HG03280 (cell line): ENCODE measurements around the gene CA12.

ENCODE experiments used
- ATAC-seq: cut with Tn5 transposase; IDR thresholded peaks from one replicate; pipeline ENCODE4 v1.9.1; 2021; ENCODE audit warnings: mild to moderate bottlenecking, moderate library complexity; ENCODE audit not compliant: unreplicated experiment

The CA12 gene

DNA sequence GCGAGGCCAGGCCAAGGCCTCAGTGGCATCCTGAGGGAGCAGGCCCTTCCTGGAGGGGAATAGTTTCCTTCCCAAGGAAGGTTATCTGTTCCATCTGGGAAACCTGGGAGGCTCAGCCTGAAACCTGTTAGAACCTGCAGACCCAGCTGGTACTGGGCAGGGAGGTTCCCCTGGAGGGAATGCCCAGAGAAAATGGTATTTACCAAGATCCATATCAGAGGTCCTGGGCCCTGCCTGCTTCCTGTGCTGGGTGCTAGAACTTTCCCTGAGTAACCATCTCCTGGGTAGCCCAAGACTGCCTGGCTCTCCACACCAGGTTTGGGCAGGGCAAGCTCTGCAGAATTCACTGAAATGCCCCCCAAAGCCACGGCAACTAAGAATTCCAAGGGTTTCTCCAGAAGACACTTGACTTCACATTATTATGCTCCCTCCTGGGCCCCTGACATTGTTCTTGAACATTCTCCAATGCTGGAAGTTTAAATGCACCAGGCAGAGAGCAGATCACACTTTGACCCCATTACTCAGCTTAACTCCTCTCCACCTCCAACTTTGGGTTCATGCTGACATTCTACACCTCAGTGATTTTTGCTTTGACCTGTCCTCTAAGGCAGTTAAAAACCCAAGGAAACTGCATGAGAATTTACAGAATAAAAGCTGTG lies 2.0 kb downstream of the CA12 start:
- no peak for ATAC-seq

DNA sequence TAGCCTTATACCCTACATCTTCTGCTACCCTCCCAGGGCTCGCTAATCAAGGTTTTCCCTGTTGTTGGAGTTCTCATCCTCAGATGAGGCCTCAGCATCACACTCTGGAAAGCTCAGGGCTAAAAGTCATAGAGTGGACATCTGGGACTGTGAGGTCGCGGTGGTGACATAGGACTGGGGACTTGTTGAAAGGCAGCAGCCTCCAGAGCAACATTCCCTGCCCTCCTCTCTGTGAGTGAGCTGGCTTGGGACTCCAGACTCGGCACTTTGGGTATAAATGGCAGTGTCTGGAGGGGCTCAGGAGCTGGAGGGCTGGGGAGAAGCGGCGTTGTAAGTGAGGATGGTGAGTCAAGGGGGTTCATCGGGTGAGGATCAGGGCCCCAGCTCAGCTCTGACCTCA lies 2.7 kb downstream of the CA12 start:
- no peak for ATAC-seq

DNA sequence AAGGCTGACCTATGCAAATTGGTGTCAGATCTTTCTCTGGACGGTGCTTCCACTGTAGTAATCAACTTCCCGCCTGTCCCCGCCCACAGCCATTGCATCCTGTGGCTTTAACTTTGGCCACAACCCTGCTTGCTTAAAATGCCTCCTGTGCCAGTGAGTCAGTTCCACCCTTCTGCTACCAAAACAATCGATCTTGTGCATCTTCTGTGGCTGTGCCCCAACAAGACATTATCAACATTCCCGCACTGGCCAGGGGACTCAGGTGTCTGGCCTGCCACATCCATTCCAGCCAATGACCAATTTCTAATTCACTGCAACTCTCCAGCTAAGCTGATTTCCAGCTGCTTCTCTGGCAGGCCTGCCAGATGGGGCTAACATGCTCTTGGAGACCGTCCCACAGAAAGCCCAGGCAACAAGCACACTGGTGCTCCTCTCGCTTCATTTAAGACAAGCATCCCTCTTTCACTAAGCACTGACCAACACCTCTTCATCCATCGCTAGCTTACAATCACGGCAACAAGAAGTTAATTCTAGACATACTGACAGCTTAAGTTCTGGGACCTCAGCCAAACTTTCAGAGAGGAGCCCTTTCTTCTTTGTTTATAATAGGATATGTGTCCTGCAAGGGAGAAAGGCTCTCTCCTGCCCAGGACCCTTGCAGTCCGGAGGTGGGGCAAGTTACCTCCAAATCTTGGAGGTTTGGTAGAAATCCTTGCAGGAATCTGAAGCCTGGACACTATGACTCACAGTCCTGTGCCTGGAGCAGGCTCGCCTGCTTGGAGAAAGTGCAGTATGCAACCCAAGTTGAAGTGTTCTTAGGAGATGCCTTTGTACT lies 6.7 kb downstream of the CA12 start:
- no peak for ATAC-seq

DNA sequence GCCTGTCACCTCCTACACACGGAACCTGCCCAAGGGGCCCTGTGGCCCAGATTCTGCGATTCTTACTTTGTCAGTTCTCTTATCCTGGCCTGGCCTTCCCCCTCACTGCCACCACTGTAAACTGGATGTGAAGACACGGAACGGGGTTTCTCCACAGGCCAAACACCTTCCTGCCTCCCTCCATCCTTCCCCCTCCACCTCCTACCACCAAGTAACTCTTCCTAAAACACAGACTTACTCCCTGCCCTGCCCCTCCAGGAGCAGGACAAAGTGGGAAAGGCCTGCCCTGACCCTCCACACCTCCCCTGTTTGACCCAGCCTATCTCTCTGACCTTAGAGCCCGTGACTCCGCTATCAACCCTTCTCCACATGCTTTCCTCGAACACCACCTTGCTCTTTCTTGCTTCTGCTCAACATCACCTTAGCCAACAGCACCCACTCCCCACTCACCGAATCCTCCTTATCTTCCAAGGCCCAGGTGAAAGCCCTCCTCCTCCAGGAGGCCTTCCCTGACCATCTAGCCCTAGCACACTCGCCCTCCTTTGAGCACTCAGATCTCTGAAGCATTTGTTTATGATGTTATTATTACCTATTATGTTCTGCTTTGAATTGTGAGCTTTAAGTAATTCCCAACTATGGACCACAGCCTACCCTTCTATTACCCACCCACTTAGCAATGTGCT lies 7.6 kb downstream of the CA12 start:
- no peak for ATAC-seq

DNA sequence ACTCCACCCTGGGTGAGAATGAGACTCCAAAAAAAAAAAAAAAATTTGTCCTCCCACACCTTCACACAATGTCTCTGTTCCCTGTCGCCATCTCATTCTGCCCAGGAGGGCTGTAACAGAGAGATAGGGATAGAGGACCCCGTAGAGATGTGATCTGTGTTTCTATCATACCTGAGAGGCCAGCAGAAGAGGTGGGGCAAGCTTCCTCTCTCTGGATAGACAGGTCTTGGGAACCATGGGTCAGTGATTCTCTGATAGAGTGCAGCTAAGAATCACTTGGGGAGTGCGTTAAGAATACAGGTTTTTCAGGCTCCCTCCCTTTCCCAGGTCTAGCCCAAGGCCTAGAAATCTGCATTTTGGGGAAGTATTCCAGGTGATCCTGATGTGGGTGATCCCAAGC lies 8.3 kb downstream of the CA12 start:
- no peak for ATAC-seq

DNA sequence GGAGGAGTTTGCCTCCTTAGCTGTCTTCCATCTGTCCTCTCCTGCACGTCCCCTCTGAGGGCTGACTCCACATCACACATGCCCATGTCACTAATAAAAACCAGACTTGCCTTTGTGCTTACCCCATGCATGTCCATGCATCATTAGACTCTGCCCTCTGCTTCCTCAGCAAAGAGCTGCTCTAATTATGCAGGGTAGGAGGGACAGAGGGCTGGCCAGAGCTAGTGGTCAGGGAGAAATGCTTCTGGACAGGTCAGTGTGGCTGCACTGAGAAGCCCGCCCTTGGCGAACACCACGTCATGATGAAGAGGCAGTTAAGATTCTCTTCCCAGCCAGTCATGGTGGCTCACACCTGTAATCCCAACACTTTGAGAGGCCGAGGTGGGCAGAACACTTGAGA lies 8.9 kb downstream of the CA12 start:
- no peak for ATAC-seq

DNA sequence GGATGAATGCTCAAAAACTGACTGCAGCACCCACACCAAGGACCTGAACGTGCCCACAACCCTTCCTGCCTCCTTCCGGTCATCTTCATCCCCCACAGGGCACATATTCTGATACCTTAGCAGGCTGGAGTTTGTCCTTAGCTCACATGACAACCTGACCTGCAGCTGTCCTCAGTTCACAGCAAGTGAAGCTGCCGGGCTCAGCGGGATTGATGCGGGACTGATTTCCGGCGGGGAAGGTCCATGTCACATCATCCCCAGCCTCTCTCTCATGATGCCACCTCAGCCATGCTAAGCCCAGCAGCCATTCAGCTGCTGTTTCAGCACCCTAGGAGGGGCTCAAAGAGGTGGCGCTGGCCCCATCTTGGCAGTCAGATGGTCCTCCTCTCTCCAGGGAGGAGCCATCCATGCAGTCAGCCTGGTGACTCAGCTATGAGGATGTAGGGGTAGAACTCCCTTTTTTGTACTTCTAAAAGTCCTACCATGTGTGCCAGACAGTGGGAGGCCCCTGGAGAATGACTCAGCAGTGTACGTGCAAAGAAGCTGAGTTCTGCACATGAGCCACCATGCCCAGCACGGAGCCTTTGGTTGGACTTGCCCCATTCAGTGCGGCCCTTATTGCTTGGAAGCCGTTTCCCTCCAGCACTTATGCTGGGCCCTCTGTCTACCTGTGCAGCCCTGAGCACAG lies 9.5 kb downstream of the CA12 start:
- no peak for ATAC-seq

DNA sequence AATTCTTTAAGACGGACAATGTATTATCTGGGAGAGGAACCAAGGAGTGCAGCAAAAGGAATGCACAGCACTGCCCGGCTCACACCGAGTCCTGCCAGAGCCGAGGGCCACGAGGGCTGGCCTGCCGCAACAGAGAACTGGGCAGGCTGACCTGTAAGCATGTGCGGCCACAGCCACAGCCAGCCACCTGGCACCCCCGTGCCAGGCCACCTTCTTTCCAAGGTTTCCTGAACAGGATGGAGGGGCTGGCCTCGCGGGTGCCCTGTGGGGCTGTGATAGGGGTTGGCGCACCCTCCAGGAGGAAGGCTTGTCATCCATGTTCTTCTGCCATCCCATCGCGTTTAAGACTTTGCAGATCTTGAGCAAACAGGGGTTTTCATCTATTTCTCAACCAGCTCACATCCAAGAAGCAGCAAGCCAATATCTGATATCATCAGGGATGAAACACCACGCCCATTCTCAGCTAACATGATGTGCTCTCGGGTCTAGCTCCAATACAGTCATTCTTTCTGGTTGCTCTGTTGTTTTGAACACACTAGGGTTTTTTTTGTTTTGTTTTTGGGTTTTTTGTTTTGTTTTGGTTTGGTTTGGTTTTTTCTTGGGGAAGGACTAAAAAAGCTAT lies 10.2 kb downstream of the CA12 start:
- ATAC-seq = no peak

DNA sequence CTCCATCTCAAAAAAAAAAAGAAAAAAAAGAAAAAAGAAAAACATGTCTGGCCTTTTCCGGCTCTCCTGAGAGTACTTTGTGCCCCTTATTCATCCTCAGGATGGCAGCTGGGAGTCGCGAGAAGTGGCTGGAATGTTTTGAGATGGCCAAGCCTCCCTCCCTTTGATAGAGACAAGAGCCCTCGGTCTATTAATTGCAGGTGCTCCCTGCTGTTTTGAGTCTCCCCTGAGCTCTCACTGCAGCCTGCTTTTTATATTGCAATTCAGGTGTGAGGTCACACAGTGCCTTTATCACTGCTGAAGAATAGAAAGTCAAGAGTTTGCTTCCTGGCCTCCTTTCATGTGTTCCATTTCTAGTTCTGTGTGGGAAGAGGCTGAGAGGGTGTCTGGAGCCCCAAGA lies 10.9 kb downstream of the CA12 start:
- no peak for ATAC-seq

DNA sequence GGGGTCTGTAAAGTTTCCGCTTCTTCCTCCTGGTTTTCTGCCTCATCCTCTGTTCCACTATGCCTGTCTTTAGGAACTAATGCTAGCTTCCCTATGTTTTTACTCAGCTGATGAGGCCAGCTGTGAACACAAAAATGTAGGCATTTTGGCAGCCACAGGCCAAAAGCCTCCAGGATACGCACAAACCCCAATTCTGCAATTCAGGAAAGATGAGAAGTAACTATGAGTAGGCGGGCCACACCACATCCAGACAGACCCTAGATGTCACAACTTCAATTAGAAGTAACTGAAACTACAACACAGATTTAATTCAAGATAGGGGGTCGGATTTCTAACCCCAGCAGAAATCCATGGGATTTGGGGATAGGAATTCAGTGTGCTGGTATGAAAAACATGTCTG lies 11.9 kb downstream of the CA12 start:
- ATAC-seq = no peak

DNA sequence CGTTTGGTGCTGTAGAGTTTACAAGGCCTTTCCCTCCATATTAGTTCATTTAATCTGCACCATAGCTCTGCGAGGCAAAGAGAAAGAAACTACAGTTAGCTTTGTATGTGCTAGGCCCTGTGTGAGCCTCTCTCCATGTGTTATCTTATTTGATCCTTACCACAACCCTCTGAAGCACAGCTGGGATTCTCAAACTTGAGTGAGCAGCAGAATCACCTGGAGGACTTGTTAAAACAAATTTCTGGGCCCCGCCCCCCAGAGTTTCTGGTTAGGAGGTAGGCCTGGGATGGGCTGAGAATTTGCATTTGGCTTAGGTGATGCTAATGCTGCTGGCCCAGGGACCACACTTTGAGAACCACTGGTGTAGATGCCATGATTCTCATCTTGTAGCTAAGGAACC lies 12.3 kb downstream of the CA12 start:
- ATAC-seq = no peak

DNA sequence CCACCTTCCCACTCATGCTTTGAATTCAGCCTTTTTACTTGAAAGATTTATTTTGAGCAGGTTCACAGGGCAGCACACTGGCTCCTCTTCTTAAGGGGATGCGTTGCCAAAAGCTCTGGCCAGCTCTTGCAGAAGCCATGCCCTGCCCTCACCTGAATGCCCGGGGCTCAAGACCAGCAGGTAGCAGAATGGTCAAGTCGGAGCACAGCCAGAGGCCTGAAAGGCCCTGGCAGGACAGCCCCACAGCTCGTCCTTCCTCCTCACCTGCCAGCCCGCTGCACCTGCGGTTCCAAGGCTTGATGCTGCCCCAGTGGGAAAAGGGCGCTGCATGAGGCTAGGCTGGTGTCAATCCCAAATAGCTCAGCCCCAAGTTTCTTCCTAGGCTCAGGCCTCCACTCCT lies 13.1 kb downstream of the CA12 start:
- no peak for ATAC-seq

DNA sequence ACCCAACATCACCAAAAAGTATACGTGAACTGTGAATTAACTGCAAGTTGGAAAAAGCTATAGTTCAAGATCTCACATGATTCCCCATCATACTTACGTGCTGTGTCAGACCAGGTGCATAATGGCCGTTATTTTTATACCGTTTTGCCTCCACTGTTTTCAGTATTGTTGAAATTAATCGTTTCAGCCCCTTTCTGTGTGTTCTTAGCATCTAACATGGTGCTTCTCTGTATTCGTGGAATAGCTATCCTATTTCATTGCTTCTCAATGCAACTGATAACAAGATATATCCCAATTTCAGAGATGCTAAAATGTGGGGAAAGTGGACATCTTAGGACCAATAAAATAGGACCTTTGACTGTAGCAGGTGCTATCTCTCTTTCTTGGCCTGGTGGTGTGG lies 13.7 kb downstream of the CA12 start:
- no peak for ATAC-seq

DNA sequence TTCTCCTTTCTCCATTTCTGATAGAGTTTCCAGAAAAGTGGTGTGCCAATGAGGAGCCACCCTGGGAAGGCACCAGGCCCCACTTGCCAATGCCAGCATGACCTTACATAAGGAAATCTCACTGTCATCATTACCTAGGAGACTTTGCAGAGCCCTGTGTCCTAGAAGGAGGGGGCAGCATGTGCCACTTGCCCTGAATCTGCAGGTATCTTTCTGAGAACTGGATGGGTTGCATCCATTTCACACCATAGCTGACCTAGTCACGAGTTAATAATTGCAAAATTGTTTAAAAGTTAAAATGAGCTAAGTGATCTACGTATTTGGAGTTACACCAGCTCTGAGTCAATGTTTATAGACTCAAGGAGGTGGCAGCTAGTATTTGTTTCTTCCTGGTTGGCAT lies 14.3 kb downstream of the CA12 start:
- ATAC-seq = no peak

DNA sequence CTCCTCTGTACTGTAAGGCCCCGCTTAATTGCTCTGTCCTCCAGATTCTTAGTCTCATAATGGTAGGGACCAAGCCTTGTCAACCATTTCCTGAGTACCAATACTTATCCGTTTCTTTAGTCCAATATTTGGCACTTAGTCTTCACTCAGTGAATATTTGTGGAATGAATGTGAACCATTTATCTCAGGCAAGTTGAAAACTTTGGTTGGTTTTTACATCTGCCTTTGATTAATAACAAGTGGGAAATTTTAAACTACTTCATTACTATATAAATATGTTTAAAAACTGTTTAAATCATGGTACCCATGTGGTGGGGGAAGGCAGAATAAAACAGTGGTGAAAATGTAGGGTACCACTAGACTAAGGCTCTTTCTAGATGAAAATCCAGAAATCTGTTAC lies 15.2 kb downstream of the CA12 start:
- no peak for ATAC-seq

DNA sequence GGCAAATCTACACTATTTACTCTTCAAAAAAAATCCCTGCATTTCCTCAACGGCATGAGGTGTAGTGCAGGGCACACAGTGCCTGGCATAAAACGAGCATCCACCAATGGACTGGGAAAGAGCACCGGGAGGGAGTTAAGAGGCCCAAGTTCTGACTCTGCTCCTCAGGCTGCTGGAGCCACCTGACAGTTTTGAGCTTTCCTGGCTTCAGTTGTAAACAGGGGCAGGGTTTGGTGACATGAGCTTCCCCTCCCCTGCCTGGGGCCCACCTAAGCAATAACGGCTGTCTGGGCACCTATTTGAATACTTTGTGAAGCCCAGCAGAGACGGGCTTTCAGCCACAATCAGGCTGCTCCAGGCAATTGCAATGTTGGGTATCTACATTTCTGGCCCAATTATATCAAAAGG lies 16.4 kb downstream of the CA12 start:
- ATAC-seq = no peak

DNA sequence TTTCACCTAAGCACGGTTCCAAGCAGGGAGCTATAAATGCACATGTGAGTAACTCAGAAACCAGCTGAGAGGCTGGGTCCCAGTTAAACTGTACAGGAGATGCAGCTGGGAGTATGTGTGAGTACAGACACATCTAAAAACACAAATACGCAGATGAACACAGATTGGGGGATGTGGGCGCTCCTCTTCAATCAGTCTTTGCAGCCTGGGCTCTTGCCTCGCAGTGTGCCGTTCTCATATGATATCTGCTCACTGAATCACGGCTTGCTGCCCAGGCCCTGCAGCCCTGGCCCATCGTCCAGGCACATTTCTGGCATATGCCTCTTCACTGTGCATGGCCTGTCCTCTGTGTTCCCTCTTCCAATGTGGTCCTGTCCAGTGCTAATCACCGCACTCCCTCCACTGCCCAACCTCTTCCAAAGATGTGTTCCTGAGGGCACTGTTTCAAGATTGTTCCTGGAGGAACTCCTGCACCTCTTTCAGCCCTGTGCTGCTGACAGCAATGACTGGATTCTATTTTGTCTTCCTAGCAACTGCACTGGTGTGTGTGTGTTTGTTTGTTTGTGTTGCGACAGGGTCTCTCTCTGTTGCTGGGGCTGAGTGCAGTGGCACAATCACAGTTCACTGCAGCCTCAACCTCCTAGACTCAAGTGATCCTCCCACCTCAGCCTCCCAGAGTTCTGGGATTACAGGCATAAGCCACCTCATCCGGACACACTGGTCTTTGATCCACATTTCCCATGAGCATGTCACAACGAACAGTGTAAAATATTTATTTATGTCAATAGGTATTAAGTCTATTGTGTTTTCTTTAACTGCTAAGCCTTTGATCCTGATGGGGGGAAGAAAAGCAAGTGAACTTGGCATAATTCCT lies 17.0 kb downstream of the CA12 start:
- no peak for ATAC-seq

DNA sequence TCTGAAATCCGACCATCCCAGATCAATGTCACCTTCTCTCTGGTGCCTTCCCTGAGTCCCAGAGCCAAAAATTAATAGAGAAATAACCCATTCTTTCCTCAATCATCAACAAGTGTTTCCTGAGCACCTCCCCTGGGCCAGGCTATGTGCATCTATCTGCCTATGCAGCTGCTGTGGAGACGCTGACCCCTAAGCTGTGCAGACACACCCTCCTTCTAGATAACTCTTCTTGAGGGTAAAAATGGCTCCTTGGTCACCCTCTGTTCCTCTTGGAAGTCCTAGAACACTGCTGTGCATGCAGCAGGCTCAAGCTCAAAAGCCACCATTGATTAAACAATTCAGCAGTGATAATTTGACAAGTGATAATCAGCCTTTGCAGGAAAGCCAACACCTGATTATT lies 18.4 kb downstream of the CA12 start:
- ATAC-seq = no peak

DNA sequence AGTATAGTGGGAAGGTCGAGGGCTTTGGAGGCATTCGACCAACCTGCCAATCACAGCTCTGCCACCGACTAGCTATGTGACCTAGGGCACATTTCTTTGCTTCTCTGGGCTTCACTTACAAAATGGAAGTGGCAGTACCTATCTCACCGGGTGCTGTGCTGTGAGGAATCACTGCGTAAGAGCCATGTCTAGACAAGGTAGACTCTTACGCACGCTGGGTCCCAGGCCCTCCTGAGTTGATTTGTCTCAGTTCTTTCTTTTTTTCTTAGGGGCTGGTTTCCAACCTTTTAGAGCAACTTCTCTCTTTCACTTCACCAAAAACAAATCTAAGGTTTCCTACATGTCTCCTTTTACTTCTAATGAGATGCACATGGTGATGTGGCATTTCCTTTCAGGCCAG lies 18.8 kb downstream of the CA12 start:
- ATAC-seq = no peak

DNA sequence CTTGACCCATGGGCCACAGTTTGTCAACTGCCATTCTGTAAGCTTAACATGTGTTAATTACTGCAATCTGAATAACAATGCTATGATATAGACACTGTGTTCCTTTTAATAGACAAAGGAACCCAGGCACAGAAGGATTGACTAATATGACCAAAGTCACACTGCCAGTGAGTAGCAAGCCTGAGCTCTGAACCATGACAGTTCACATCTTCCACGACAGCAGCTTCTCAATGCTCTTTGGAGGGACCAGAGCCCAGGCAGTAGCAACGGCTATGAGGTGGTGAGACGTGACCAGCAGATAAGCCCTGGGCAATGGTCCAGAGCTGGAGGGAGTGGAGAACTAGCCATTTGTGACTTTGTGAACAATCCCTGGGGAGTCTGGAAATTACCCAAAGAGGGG lies 19.4 kb downstream of the CA12 start:
- no peak for ATAC-seq
